Uterus (tissue), 2 donors: Measurements from ENCODE around the gene NR4A3.

Source experiments
- CTCF ChIP-seq, 4 experiments: fragments of 200-600 bp in 2 of 4; fragments of 450-650 bp in 2 of 4; sonication (generic) in 2 of 4; IDR thresholded peaks; one replicate each; pipeline ENCODE4 v1.5.1; 2016 to 2019; ENCODE audit warnings: antibody characterized with exemption in 4 of 4, mild to moderate bottlenecking in 2 of 4, moderate library complexity in 1 of 4
- POLR2A ChIP-seq, 2 donors: fragments of 450-650 bp; IDR thresholded peaks; one replicate each; pipeline ENCODE4 v1.6.1; 2016; ENCODE audit warnings: antibody characterized with exemption in 2 of 2, mild to moderate bottlenecking in 1 of 2, moderate library complexity in 1 of 2

GRCh38 chr9:99894826-99895225 is 73.1 kb downstream of the NR4A3 start:
- TF ChIP-seq CTCF (IDR thresholded peaks at IDR 0.05) (no peak), POLR2A (IDR thresholded peaks at IDR 0.05) (no peak)
